Measurements from ENCODE around the gene SPRR5.

DNA sequence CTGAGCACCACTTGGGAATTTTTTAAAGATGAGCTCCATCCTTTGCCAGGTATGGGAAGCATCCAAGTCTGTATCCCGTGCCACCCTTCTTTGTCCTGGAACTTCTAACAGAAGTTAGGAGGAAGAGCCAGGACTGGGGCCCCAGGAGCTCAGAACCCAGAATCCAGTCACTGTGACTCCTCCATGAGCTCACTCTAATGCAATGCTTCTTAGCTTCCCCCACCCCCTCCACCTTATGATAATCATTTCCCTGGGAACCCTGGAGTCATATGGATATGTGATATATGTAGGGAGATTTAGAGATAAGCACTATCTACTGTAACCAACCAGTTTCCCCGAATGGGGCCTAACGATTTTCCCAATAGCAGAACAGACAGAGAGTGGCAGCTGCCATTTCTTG lies 758 bp upstream of the SPRR5 start:
- TF ChIP-seq POLR2AphosphoS5 (IDR thresholded peaks at IDR 0.05; ENCODE audit: borderline replicate concordance, low read depth, low read length) (no peak), EZH2 (IDR thresholded peaks at IDR 0.05) (no peak), FOXP2 (optimal IDR thresholded peaks at IDR 0.05; ENCODE audit: control extremely low read depth, extremely low read length, insufficient read depth) (no peak)

All from SK-N-MC (cell line).